ENCODE measurements around the gene TINAGL1. TPM values are rescaled to one million over a fixed set of nuclear protein-coding genes. Genes with fewer than 3 reads are reported as not detected.
A peak's percentile ranks its signal among the peaks of the same experiment; 100 is the strongest.

TINAGL1 gene
- total RNA-seq, 1 donor from 2014 or later = 201 TPM

DNA sequence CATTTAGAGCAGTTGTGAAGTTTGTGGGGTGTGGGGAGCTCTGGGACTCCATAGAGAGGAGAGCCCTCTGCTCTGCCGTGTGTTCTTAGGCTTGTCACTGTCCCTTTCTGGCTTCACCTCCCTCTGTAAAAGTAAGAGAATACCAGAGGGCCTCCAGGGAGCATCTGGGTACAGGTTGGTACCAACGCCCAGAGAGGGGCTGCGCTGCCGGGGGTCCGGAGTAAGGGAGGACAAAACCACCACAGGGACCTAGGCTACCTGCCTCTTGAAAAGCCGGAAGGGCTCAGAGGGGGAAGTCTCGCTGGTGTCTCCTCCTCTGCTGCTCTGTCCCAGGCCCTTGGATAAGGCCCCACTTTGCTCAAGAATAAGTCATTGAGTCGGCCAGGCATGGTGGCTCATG lies 3.1 kb upstream of the TINAGL1 start:
- Mint-ChIP-seq H3K4me3 (no peak overlapping the region), H3K27ac (peak overlapping the region; percentile 95), H3K4me1 (peaks cover 71% of the 10 kb centered on the region), H3K27me3 (ENCODE audit: low read depth) (no peaks in the 10 kb centered on the region), H3K9me3 (no peaks in the 10 kb centered on the region), H3K36me3 (no peaks in the 10 kb centered on the region)
- no peak for DNase-seq (ENCODE audit: low spot score in 2 of 2, unreplicated experiment in 2 of 2)
- TF ChIP-seq CTCF (IDR thresholded peaks at IDR 0.05; ENCODE audit: unreplicated experiment) = no peak

DNA sequence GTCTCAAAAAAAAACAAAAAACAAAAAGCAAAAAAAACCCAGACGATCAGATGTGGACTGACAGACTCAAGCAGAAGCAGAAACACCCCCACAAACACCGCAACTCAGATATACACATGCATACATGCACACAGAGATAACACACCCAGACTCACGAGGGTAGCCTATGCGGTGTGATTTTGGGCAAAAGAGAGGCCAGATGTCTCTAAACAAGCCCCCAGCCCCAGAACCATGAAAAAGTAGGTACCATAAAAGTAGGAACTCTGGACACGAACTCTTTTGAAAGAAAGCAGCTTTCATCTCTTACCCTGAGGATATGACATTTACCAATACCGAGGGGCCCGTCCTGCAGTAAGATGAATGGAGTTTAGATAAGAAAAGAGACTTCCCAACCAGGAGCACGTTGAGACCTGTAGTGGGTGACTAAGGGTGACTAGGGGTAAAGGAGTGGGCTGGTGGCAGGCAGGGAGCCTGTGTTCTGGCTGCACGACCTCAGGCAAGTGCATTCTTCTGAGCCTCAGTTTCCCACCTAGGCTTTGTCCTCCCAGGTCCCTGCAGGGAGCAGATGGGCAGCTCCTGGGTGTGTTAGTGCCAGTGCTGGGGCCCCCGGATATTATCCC lies 1.5 kb upstream of the TINAGL1 start:
- Mint-ChIP-seq H3K4me1 (peaks cover 60% of the 10 kb centered on the region), H3K4me3 (no peak overlapping the region), H3K9me3 (no peaks in the 10 kb centered on the region), H3K36me3 (no peaks in the 10 kb centered on the region), H3K27me3 (ENCODE audit: low read depth) (no peaks in the 10 kb centered on the region), H3K27ac (peak overlapping the region; percentile 95)
- no peak for DNase-seq (ENCODE audit: low spot score in 2 of 2, unreplicated experiment in 2 of 2)
- TF ChIP-seq CTCF (IDR thresholded peaks at IDR 0.05; ENCODE audit: unreplicated experiment) = no peak

- TF ChIP-seq CTCF (IDR thresholded peaks at IDR 0.05; ENCODE audit: unreplicated experiment) = no peak
- Mint-ChIP-seq H3K9me3 (no peaks in the 10 kb centered on the region), H3K27me3 (ENCODE audit: low read depth) (no peaks in the 10 kb centered on the region), H3K36me3 (no peaks in the 10 kb centered on the region), H3K27ac (peak overlapping the region; percentile 95), H3K4me1 (peaks cover 54% of the 10 kb centered on the region), H3K4me3 (no peak overlapping the region)
- DNase-seq (ENCODE audit: low spot score in 2 of 2, unreplicated experiment in 2 of 2) = no peak
Measured at GRCh38 chr1:31575369-31576140, 760 bp upstream of the TINAGL1 start.

GRCh38 chr1:31576743-31577455 lies 584 bp downstream of the TINAGL1 start:
- Mint-ChIP-seq H3K27me3 (ENCODE audit: low read depth) (no peaks in the 10 kb centered on the region), H3K9me3 (no peaks in the 10 kb centered on the region), H3K4me3 (no peak overlapping the region), H3K36me3 (peaks cover 3% of the 10 kb centered on the region), H3K4me1 (peaks cover 40% of the 10 kb centered on the region), H3K27ac (peak overlapping the region; percentile 95)
- TF ChIP-seq CTCF (IDR thresholded peaks at IDR 0.05; ENCODE audit: unreplicated experiment) = no peak
- DNase-seq (ENCODE audit: low spot score in 2 of 2, unreplicated experiment in 2 of 2) = no peak

- no peak overlapping the region for H3K27ac Mint-ChIP-seq
- H3K36me3 Mint-ChIP-seq = peaks cover 8% of the 10 kb centered on the region
- no peak for TF ChIP-seq CTCF (IDR thresholded peaks at IDR 0.05; ENCODE audit: unreplicated experiment)
- H3K27me3 Mint-ChIP-seq (ENCODE audit: low read depth) = no peaks in the 10 kb centered on the region
- no peak for DNase-seq (ENCODE audit: low spot score in 2 of 2, unreplicated experiment in 2 of 2)
- no peaks in the 10 kb centered on the region for H3K9me3 Mint-ChIP-seq
- peaks cover 41% of the 10 kb centered on the region for H3K4me1 Mint-ChIP-seq
- H3K4me3 Mint-ChIP-seq = no peak overlapping the region
Measured at GRCh38 chr1:31577515-31578192, 1.3 kb downstream of the TINAGL1 start.

All from mesothelial cell of epicardium (in vitro differentiated cells).